Bronchial epithelial cell (primary cell): ENCODE data around the gene ZNF568. TPM values are rescaled to one million over a fixed set of nuclear protein-coding genes. Genes with fewer than 3 reads are reported as not detected.

Experiments
- DNase-seq: peaks from one replicate; pipeline ENCODE4 v3.0.0-alpha.2; 2010; ENCODE audit warnings: low read depth
- FAIRE-seq: peaks from 2 replicates; lab custom pipeline; 2011; peaks lifted over from hg19 to GRCh38; lab: Jason Lieb, UNC
- H3K27me3 ChIP-seq: 2 replicates; pipeline ENCODE4 v1.5.1; 2011; ENCODE audit warnings: low read length; ENCODE audit not compliant: control insufficient read depth, insufficient read depth
- H3K36me3 ChIP-seq: 2 replicates; pipeline ENCODE4 v1.5.1; 2011; ENCODE audit warnings: low read length; ENCODE audit not compliant: control insufficient read depth, insufficient read depth
- H3K4me3 ChIP-seq: 2 replicates; pipeline ENCODE4 v1.5.1; 2011; ENCODE audit warnings: mild to moderate bottlenecking, low read depth, low read length, control low read depth
- CTCF ChIP-seq: IDR thresholded peaks from 2 replicates; pipeline ENCODE4 v1.5.1; 2011; ENCODE audit warnings: mild to moderate bottlenecking, moderate library complexity, low read length, control low read depth, inconsistent platforms; ENCODE audit not compliant: insufficient read depth, severe bottlenecking
- total RNA-seq: library from RNA; depleted of rRNA; stranded (reverse); fragments of >200 nt; gene quantifications from 2 replicates; pipeline ENCODE4 v1.2.1, GENCODE V29; 2014

Gene ZNF568
- total RNA-seq, 1 donor from 2014 or later, result 9.5 TPM

- FAIRE-seq (no peak), DNase-seq (no peak)
- Histone ChIP-seq H3K4me3 (no peak overlapping the region), H3K27me3 (no peaks in the 10 kb centered on the region), H3K36me3 (no peaks in the 10 kb centered on the region)
- no peak for TF ChIP-seq CTCF
These were observed 46.2 kb downstream of the ZNF568 start for GRCh38 chr19:36962346-36962745.

- FAIRE-seq, result no peak
- H3K27me3 ChIP-seq, result no peaks in the 10 kb centered on the region
- no peak for DNase-seq
- no peak for TF ChIP-seq CTCF
- H3K4me3 ChIP-seq, result no peak overlapping the region
- H3K36me3 ChIP-seq, result no peaks in the 10 kb centered on the region
These were observed 47.1 kb downstream of the ZNF568 start for GRCh38 chr19:36963280-36963679.

GRCh38 chr19:36972571-36972970, 56.4 kb downstream of the ZNF568 start:
- peak overlapping the region; percentile 64 for H3K4me3 ChIP-seq
- DNase-seq (no peak), FAIRE-seq (no peak)
- no peaks in the 10 kb centered on the region for H3K36me3 ChIP-seq
- H3K27me3 ChIP-seq, result no peaks in the 10 kb centered on the region
- no peak for TF ChIP-seq CTCF

GRCh38 chr19:36973021-36973843, 57.1 kb downstream of the ZNF568 start:
- peak; percentile 92 for TF ChIP-seq CTCF
- peak overlapping the region; percentile 64 for H3K4me3 ChIP-seq
- peak; percentile 56 for DNase-seq
- no peaks in the 10 kb centered on the region for H3K36me3 ChIP-seq
- H3K27me3 ChIP-seq, result no peaks in the 10 kb centered on the region
- FAIRE-seq, result no peak

DNA sequence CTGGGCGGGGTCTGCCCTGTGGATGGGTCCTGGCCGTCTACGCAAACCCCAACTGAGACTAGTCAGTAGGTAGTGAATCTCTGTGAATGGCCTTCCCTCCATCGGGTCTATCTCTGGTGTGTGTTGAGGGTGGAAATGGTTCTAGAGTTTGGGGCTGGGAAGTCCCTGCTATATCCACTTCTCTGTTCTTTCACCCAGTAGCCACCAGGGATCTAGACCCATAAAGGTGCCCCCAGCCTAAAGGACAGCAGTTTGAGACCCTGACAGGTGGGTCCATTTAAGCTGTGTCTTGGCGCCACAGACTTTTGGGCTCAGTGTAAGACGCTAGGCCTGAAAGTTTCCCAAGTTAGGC, 57.7 kb downstream of the ZNF568 start:
- FAIRE-seq (no peak), DNase-seq (no peak)
- Histone ChIP-seq H3K4me3 (peak overlapping the region; percentile 64), H3K36me3 (no peaks in the 10 kb centered on the region), H3K27me3 (no peaks in the 10 kb centered on the region)
- TF ChIP-seq CTCF, result no peak

DNA sequence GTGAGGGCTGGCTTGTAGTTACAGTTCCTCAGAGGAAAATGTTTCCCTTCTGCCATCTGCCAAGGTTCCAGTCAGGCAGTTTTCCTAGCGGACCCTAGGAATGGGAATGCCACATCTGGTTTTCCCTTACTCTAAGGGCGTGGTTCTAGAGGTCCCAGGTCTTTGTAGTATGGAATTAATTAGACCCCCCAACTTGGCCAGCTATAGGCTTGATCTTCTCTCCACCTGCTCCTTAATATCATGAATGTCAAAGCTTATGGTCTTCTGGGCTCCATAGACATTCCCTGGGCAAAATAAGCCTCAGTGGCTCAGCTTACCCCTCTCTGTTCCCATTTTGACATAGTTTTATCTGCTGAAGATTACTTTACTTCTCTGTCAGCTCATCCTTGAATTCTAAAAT, 70.0 kb downstream of the ZNF568 start:
- H3K27me3 ChIP-seq, result no peaks in the 10 kb centered on the region
- DNase-seq (no peak), FAIRE-seq (no peak)
- TF ChIP-seq CTCF, result no peak
- no peaks in the 10 kb centered on the region for H3K36me3 ChIP-seq
- H3K4me3 ChIP-seq, result no peak overlapping the region
